ENCODE results near the gene TOR4A.

The TOR4A gene

DNA sequence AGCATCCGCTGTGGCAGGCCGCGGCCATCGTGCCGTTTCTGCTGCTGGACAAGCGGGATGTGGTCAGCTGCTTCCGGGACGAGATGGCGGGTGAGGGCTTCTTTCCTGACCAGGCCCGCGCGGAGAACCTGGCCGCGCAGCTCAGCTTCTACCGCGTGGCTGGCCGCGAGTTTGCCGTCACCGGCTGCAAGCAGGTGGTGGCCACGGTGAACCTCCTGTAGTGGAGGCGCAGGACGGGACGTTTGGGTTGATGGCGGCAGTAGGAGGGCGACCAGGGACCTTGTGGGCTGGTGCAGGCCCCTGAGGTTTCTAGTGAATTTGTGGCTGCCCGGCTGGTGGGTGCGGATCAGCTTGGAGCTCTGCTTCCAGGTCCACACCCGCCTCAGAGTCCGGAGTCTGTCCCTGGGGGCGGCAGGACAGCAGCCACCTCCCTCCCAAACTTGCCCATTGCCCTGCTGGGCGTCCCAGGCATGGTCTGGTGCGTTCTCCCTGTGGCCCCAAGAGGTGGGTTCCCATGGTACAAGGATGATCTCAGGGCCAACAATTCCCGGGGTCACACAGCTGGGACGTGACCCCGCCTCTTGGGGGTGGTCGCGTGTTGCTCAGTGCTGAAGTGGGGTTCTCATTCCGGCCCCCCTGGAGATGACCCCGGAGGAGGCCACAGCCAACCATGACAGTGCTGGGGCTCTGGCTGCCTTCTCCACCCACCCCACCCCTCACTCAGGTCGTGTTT, 2.4 kb downstream of the TOR4A start:
- H3K4me3 ChIP-seq (ENCODE audit: low read depth, low read length) = no peak overlapping the region
- no peak for DNase-seq (ENCODE audit: low read depth)
- TF ChIP-seq, protein P1, sequence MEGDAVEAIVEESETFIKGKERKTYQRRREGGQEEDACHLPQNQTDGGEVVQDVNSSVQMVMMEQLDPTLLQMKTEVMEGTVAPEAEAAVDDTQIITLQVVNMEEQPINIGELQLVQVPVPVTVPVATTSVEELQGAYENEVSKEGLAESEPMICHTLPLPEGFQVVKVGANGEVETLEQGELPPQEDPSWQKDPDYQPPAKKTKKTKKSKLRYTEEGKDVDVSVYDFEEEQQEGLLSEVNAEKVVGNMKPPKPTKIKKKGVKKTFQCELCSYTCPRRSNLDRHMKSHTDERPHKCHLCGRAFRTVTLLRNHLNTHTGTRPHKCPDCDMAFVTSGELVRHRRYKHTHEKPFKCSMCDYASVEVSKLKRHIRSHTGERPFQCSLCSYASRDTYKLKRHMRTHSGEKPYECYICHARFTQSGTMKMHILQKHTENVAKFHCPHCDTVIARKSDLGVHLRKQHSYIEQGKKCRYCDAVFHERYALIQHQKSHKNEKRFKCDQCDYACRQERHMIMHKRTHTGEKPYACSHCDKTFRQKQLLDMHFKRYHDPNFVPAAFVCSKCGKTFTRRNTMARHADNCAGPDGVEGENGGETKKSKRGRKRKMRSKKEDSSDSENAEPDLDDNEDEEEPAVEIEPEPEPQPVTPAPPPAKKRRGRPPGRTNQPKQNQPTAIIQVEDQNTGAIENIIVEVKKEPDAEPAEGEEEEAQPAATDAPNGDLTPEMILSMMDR (IDR thresholded peaks at IDR 0.05; ENCODE audit: low read depth, low read length) = no peak
- no peak for TF ChIP-seq POLR2A (IDR thresholded peaks at IDR 0.05; ENCODE audit: extremely low read depth, insufficient read length)
- TF ChIP-seq, protein P2, sequence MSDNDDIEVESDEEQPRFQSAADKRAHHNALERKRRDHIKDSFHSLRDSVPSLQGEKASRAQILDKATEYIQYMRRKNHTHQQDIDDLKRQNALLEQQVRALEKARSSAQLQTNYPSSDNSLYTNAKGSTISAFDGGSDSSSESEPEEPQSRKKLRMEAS (IDR thresholded peaks at IDR 0.05; ENCODE audit: low read depth, low read length) = no peak
- no peak for TF ChIP-seq MYC (IDR thresholded peaks at IDR 0.05; ENCODE audit: low read depth, low read length)

- H3K4me3 ChIP-seq (ENCODE audit: low read depth, low read length) = no peak overlapping the region
- DNase-seq (ENCODE audit: low read depth) = peak; percentile 55
- no peak for TF ChIP-seq MYC (IDR thresholded peaks at IDR 0.05; ENCODE audit: low read depth, low read length)
- TF ChIP-seq, protein P2 (IDR thresholded peaks at IDR 0.05; ENCODE audit: low read depth, low read length) = no peak
- TF ChIP-seq POLR2A (IDR thresholded peaks at IDR 0.05; ENCODE audit: extremely low read depth, insufficient read length) = no peak
- TF ChIP-seq, protein P1 (IDR thresholded peaks at IDR 0.05; ENCODE audit: low read depth, low read length) = no peak
Observed at GRCh38 chr9:137280474-137281344, 3.2 kb downstream of the TOR4A start.

DNA sequence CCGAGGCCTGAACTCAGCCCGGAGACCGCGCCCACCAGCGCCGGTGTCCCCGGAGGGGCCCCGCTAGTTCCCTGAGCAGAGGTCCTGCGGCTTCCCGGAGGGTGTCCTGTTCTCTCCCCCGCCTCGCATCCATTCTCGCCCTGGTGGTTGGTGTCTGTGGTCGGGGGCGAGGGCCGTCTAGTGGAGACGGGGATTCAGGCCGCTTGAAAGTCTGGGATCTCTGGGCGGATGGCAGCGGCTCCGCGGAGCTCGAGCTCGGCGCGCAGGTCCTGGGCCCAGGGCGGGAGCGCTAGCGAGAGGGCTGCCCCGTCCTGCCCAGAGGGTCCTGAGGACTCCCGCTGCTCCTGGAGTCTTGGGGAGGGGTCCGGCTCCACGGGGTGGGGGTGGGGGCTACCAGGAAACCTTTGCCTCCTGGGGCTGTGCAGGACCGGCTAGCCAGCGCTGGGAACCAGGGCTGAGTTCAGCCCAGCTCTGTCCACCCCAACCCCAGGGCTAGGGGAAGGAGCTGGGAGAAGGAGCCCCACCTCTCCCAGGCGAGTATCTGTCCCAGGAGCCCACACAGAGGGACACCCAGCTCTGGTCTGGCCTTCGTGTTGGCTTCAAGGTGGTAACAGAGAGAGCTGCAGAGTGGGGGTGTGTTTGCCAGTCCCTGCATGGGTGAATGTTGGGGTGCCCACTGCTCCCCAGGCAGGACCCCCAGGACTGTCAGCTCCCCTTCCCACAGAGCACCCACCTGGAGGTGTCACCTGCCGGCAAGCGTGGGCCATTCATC, 4.0 kb downstream of the TOR4A start:
- no peak for DNase-seq (ENCODE audit: low read depth)
- TF ChIP-seq POLR2A (IDR thresholded peaks at IDR 0.05; ENCODE audit: extremely low read depth, insufficient read length) = no peak
- TF ChIP-seq, protein P1 (IDR thresholded peaks at IDR 0.05; ENCODE audit: low read depth, low read length) = no peak
- no peak for TF ChIP-seq MYC (IDR thresholded peaks at IDR 0.05; ENCODE audit: low read depth, low read length)
- TF ChIP-seq, protein P2 (IDR thresholded peaks at IDR 0.05; ENCODE audit: low read depth, low read length) = no peak
- no peak overlapping the region for H3K4me3 ChIP-seq (ENCODE audit: low read depth, low read length)

- H3K4me3 ChIP-seq (ENCODE audit: low read depth, low read length) = no peak overlapping the region
- TF ChIP-seq POLR2A (IDR thresholded peaks at IDR 0.05; ENCODE audit: extremely low read depth, insufficient read length) = no peak
- TF ChIP-seq MYC (IDR thresholded peaks at IDR 0.05; ENCODE audit: low read depth, low read length) = peak; percentile 48
- TF ChIP-seq, protein P1 (IDR thresholded peaks at IDR 0.05; ENCODE audit: low read depth, low read length) = peak; percentile 63
- TF ChIP-seq, protein P2 (IDR thresholded peaks at IDR 0.05; ENCODE audit: low read depth, low read length) = peak; percentile 42; the same call in 1 of the 2 replicates
- DNase-seq (ENCODE audit: low read depth) = peak; percentile 76
Observed at GRCh38 chr9:137286975-137287383, 9.5 kb downstream of the TOR4A start.

GRCh38 chr9:137293094-137293481, 15.6 kb downstream of the TOR4A start:
- DNase-seq (ENCODE audit: low read depth) = no peak
- H3K4me3 ChIP-seq (ENCODE audit: low read depth, low read length) = no peak overlapping the region
- no peak for TF ChIP-seq MYC (IDR thresholded peaks at IDR 0.05; ENCODE audit: low read depth, low read length)
- no peak for TF ChIP-seq POLR2A (IDR thresholded peaks at IDR 0.05; ENCODE audit: extremely low read depth, insufficient read length)
- TF ChIP-seq, protein P1 (IDR thresholded peaks at IDR 0.05; ENCODE audit: low read depth, low read length) = no peak
- TF ChIP-seq, protein P2 (IDR thresholded peaks at IDR 0.05; ENCODE audit: low read depth, low read length) = no peak
